Right forelimb (tissue), 1 donor: ENCODE measurements around the gene AFDN.

Experiments
- DNase-seq: peaks from one replicate; pipeline ENCODE4 v3.0.0-alpha.2; 2018

Gene AFDN

GRCh38 chr6:167842457-167842856 is 15.7 kb downstream of the AFDN start:
- DNase-seq = no peak

- DNase-seq = no peak
Measured at GRCh38 chr6:167843023-167843422, 16.3 kb downstream of the AFDN start.

- DNase-seq = no peak
Measured at GRCh38 chr6:167845856-167846255, 19.1 kb downstream of the AFDN start.

- DNase-seq = no peak
Measured at GRCh38 chr6:167846997-167847606, 20.4 kb downstream of the AFDN start.

GRCh38 chr6:167847936-167848335 is 21.2 kb downstream of the AFDN start:
- no peak for DNase-seq

- no peak for DNase-seq
Measured at GRCh38 chr6:167848783-167849182, 22.1 kb downstream of the AFDN start.

GRCh38 chr6:167849846-167850459 is 23.2 kb downstream of the AFDN start:
- DNase-seq = no peak

- DNase-seq = no peak
Measured at GRCh38 chr6:167850782-167851181, 24.1 kb downstream of the AFDN start.

- no peak for DNase-seq
Measured at GRCh38 chr6:167851370-167851952, 24.8 kb downstream of the AFDN start.

GRCh38 chr6:167855825-167856425 is 29.2 kb downstream of the AFDN start:
- no peak for DNase-seq

GRCh38 chr6:167856474-167856873 is 29.8 kb downstream of the AFDN start:
- no peak for DNase-seq

- no peak for DNase-seq
Measured at GRCh38 chr6:167856999-167857660, 30.4 kb downstream of the AFDN start.

GRCh38 chr6:167858086-167858591 is 31.4 kb downstream of the AFDN start:
- DNase-seq = no peak

GRCh38 chr6:167858842-167859664 is 32.3 kb downstream of the AFDN start:
- DNase-seq = no peak

GRCh38 chr6:167860550-167861226 is 34.0 kb downstream of the AFDN start:
- no peak for DNase-seq

GRCh38 chr6:167861424-167861823 is 34.7 kb downstream of the AFDN start:
- no peak for DNase-seq

- DNase-seq = no peak
Measured at GRCh38 chr6:167863897-167864296, 37.2 kb downstream of the AFDN start.

GRCh38 chr6:167866642-167867041 is 39.9 kb downstream of the AFDN start:
- DNase-seq = no peak

- DNase-seq = no peak
Measured at GRCh38 chr6:167870321-167870720, 43.6 kb downstream of the AFDN start.

GRCh38 chr6:167872538-167873210 is 46.0 kb downstream of the AFDN start:
- no peak for DNase-seq
